Sigmoid colon (tissue), 4 donors: ENCODE results near the gene ZIC5.

Experiments used
- POLR2A ChIP-seq, 2 donors: fragments of 450-650 bp; IDR thresholded peaks; one replicate each; pipeline ENCODE4 v1.6.1; 2016; ENCODE audit warnings: antibody characterized with exemption in 2 of 2, mild to moderate bottlenecking in 2 of 2, moderate library complexity in 2 of 2
- POLR2AphosphoS5 ChIP-seq, 4 donors: sonication (generic); formaldehyde crosslinking; IDR thresholded peaks; one replicate each; pipeline ENCODE4 v1.6.1; 2017; ENCODE audit warnings: antibody characterized with exemption in 4 of 4
- TF ChIP-seq, protein P1 (sequence below), 4 experiments: fragments of 450-650 bp in 3 of 4; fragments of 200-600 bp in 1 of 4; IDR thresholded peaks; one replicate each; pipeline ENCODE4 v1.5.1; 2016 to 2019; ENCODE audit warnings: antibody characterized with exemption in 4 of 4, mild to moderate bottlenecking in 3 of 4, moderate library complexity in 2 of 4

- TF ChIP-seq, protein P1, sequence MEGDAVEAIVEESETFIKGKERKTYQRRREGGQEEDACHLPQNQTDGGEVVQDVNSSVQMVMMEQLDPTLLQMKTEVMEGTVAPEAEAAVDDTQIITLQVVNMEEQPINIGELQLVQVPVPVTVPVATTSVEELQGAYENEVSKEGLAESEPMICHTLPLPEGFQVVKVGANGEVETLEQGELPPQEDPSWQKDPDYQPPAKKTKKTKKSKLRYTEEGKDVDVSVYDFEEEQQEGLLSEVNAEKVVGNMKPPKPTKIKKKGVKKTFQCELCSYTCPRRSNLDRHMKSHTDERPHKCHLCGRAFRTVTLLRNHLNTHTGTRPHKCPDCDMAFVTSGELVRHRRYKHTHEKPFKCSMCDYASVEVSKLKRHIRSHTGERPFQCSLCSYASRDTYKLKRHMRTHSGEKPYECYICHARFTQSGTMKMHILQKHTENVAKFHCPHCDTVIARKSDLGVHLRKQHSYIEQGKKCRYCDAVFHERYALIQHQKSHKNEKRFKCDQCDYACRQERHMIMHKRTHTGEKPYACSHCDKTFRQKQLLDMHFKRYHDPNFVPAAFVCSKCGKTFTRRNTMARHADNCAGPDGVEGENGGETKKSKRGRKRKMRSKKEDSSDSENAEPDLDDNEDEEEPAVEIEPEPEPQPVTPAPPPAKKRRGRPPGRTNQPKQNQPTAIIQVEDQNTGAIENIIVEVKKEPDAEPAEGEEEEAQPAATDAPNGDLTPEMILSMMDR (IDR thresholded peaks at IDR 0.05) = no peak
- no peak for TF ChIP-seq POLR2A (IDR thresholded peaks at IDR 0.05)
- TF ChIP-seq POLR2AphosphoS5 (IDR thresholded peaks at IDR 0.05) = peak in 2 of 4 donors; percentile 41 to 57
Observed at GRCh38 chr13:99985886-99986527, 14.4 kb upstream of the ZIC5 start.
